GM23248 (cell line): Measurements from ENCODE around the gene NPAS3. TPM values are rescaled to one million over a fixed set of nuclear protein-coding genes. Genes with fewer than 3 reads are reported as not detected.

Experiments
- DNase-seq: peaks from one replicate; pipeline ENCODE4 v3.0.0-alpha.2; 2015
- H2AFZ ChIP-seq: fragments of 200-600 bp; sonication (generic); 2 replicates; pipeline ENCODE4 v1.6.1; 2016; ENCODE audit warnings: antibody characterized with exemption
- H3F3A ChIP-seq: fragments of 200-600 bp; sonication (generic); 2 replicates; pipeline ENCODE4 v1.6.1; 2016; ENCODE audit warnings: mild to moderate bottlenecking, antibody characterized with exemption, mixed run types; ENCODE audit not compliant: insufficient read depth
- H3K27ac ChIP-seq: fragments of 200-600 bp; sonication (generic); 2 replicates; pipeline ENCODE4 v1.5.1; 2016; ENCODE audit warnings: mild to moderate bottlenecking
- H3K27me3 ChIP-seq: fragments of 200-600 bp; sonication (generic); replicated peaks from 2 replicates; pipeline ENCODE4 v1.6.1; 2016; ENCODE audit warnings: mild to moderate bottlenecking; ENCODE audit not compliant: insufficient read depth
- H3K36me3 ChIP-seq: fragments of 200-600 bp; sonication (generic); 2 replicates; pipeline ENCODE4 v1.6.1; 2016; ENCODE audit warnings: low read depth, mild to moderate bottlenecking
- H3K4me1 ChIP-seq: fragments of 200-600 bp; sonication (generic); 2 replicates; pipeline ENCODE4 v1.6.1; 2016; ENCODE audit warnings: mild to moderate bottlenecking; ENCODE audit not compliant: insufficient read depth
- H3K4me2 ChIP-seq: fragments of 200-600 bp; sonication (generic); one replicate; pipeline ENCODE4 v1.6.1; 2016; ENCODE audit warnings: mild to moderate bottlenecking; ENCODE audit not compliant: unreplicated experiment
- H3K4me3 ChIP-seq: fragments of 200-600 bp; sonication (generic); 2 replicates; pipeline ENCODE4 v1.5.1; 2016; ENCODE audit warnings: mild to moderate bottlenecking
- H3K79me2 ChIP-seq: fragments of 200-600 bp; sonication (generic); 2 replicates; pipeline ENCODE4 v1.6.1; 2016; ENCODE audit warnings: mild to moderate bottlenecking; ENCODE audit not compliant: insufficient read depth
- H3K9ac ChIP-seq: fragments of 200-600 bp; sonication (generic); 2 replicates; pipeline ENCODE4 v1.6.1; 2016; ENCODE audit warnings: mild to moderate bottlenecking
- H3K9me2 ChIP-seq: fragments of 200-600 bp; sonication (generic); 2 replicates; pipeline ENCODE4 v1.6.1; 2016; ENCODE audit warnings: mixed run types, mild to moderate bottlenecking, moderate library complexity; ENCODE audit not compliant: insufficient read depth
- H3K9me3 ChIP-seq: fragments of 200-600 bp; sonication (generic); one replicate; pipeline ENCODE4 v1.6.1; 2017; ENCODE audit warnings: low read depth
- H4K20me1 ChIP-seq: fragments of 200-600 bp; sonication (generic); 2 replicates; pipeline ENCODE4 v1.6.0; 2016; ENCODE audit not compliant: insufficient read depth
- EZH2 ChIP-seq: fragments of 200-600 bp; sonication (generic); IDR thresholded peaks from 2 replicates; pipeline ENCODE4 v1.6.1; 2018; ENCODE audit warnings: antibody characterized with exemption, mild to moderate bottlenecking; ENCODE audit not compliant: insufficient read depth, poor library complexity, severe bottlenecking
- EZH2phosphoT487 ChIP-seq: fragments of 200-600 bp; sonication (generic); IDR thresholded peaks from 2 replicates; pipeline ENCODE4 v1.6.1; 2018; ENCODE audit warnings: antibody characterized with exemption, moderate library complexity, mild to moderate bottlenecking, low read depth; ENCODE audit not compliant: insufficient read depth
- WGBS, 2 experiments: methylation state at CpG; one replicate each; pipeline ENCODE4 v1.1.6; 2015 to 2017; ENCODE audit warnings: low lambda C conversion rate in 2 of 2, low coverage in 1 of 2; ENCODE audit errors: missing lambda C conversion rate in 2 of 2; 5-methylcytosine and 5-hydroxymethylcytosine counted together
- in situ Hi-C: fragments of 300-500 bp; cut with MboI; formaldehyde crosslinking; loops from 2 replicates; pipeline ENCODE4 v1.15.0; 2020
- polyA plus RNA-seq: library from polyadenylated mRNA; unstranded; fragments of >200 nt; fragmentation: Nextera tagmentation; extraction: Ambion mirVana; gene quantifications from 2 replicates; pipeline ENCODE4 v1.2.1, GENCODE V29; 2016
- total RNA-seq: library from RNA; depleted of rRNA; stranded (reverse); fragments of >200 nt; shearing (Covaris generic); gene quantifications from 2 replicates; pipeline ENCODE4 v1.2.3, GENCODE V29; 2014

NPAS3 gene
- total and polyA plus RNA-seq, 2 experiments from 2014 or later: 0.65 TPM; not detected in 1

GRCh38 chr14:33250963-33251362 is 312.3 kb downstream of the NPAS3 start:
- H3K4me1 ChIP-seq: no peaks in the 10 kb centered on the region
- whole genome bisulfite sequencing, 2 experiments: 30 to 38% methylated on average over 2 of the region's 2 CpGs
- no peak overlapping the region for H3K9ac ChIP-seq

GRCh38 chr14:33254342-33254741 is 315.7 kb downstream of the NPAS3 start:
- TF ChIP-seq EZH2phosphoT487: no peak
- TF ChIP-seq EZH2: no peak
- no peaks in the 10 kb centered on the region for H3F3A ChIP-seq
- 46 to 48% methylated on average over 3 of the region's 3 CpGs for WGBS, 2 experiments
- no peak overlapping the region for H3K27ac ChIP-seq
- no peak overlapping the region for H3K4me3 ChIP-seq
- DNase-seq: no peak
- no peak overlapping the region for H2AFZ ChIP-seq
- H3K27me3 ChIP-seq: no peaks in the 10 kb centered on the region
- H3K4me1 ChIP-seq: no peaks in the 10 kb centered on the region
- no peaks in the 10 kb centered on the region for H3K9me3 ChIP-seq
- H4K20me1 ChIP-seq: no peaks in the 10 kb centered on the region
- H3K36me3 ChIP-seq: no peaks in the 10 kb centered on the region
- no peak overlapping the region for H3K4me2 ChIP-seq
- no peaks in the 10 kb centered on the region for H3K79me2 ChIP-seq
- in situ Hi-C loops: no loop called here
- no peaks in the 10 kb centered on the region for H3K9me2 ChIP-seq
- no peak overlapping the region for H3K9ac ChIP-seq

More at GRCh38 chr14:33250963-33251362, 312.3 kb downstream of the NPAS3 start:
- Histone ChIP-seq H3K9me3 (no peaks in the 10 kb centered on the region), H3K9me2 (no peaks in the 10 kb centered on the region), H3K36me3 (no peaks in the 10 kb centered on the region), H4K20me1 (no peaks in the 10 kb centered on the region), H3K79me2 (no peaks in the 10 kb centered on the region), H3F3A (no peaks in the 10 kb centered on the region), H3K4me2 (no peak overlapping the region), H2AFZ (no peak overlapping the region), H3K4me3 (no peak overlapping the region), H3K27me3 (no peaks in the 10 kb centered on the region), H3K27ac (no peak overlapping the region)
- DNase-seq: no peak
- no peak for TF ChIP-seq EZH2phosphoT487
- no peak for TF ChIP-seq EZH2
- in situ Hi-C loops: no loop called here

- Histone ChIP-seq H3K9ac (no peak overlapping the region), H3K27me3 (no peaks in the 10 kb centered on the region), H3K9me2 (no peaks in the 10 kb centered on the region), H3K79me2 (no peaks in the 10 kb centered on the region), H3K4me2 (no peak overlapping the region), H3K4me1 (no peaks in the 10 kb centered on the region), H2AFZ (no peak overlapping the region), H3K36me3 (no peaks in the 10 kb centered on the region), H3F3A (no peaks in the 10 kb centered on the region), H3K27ac (no peak overlapping the region), H4K20me1 (no peaks in the 10 kb centered on the region), H3K9me3 (no peaks in the 10 kb centered on the region), H3K4me3 (no peak overlapping the region)
- in situ Hi-C loops: no loop called here
- no peak for DNase-seq
- TF ChIP-seq EZH2: no peak
- no peak for TF ChIP-seq EZH2phosphoT487
- 0 to 14% methylated on average over 1 of the region's 1 CpG for WGBS, 2 experiments
These were observed 316.2 kb downstream of the NPAS3 start for GRCh38 chr14:33254861-33255395.

- no peaks in the 10 kb centered on the region for H3K79me2 ChIP-seq
- in situ Hi-C loops: no loop called here
- H3K27ac ChIP-seq: no peak overlapping the region
- no peaks in the 10 kb centered on the region for H3F3A ChIP-seq
- H3K27me3 ChIP-seq: no peaks in the 10 kb centered on the region
- no peaks in the 10 kb centered on the region for H3K4me1 ChIP-seq
- no peak overlapping the region for H3K9ac ChIP-seq
- no peak overlapping the region for H3K4me2 ChIP-seq
- no peak for DNase-seq
- H3K9me3 ChIP-seq: no peaks in the 10 kb centered on the region
- no peaks in the 10 kb centered on the region for H3K9me2 ChIP-seq
- TF ChIP-seq EZH2 (no peak), EZH2phosphoT487 (no peak)
- H3K4me3 ChIP-seq: no peak overlapping the region
- 42 to 43% methylated on average over 2 of the region's 2 CpGs for WGBS, 2 experiments
- no peaks in the 10 kb centered on the region for H4K20me1 ChIP-seq
- H3K36me3 ChIP-seq: no peaks in the 10 kb centered on the region
- H2AFZ ChIP-seq: no peak overlapping the region
These were observed 319.1 kb downstream of the NPAS3 start for GRCh38 chr14:33257796-33258195.

- no peak overlapping the region for H2AFZ ChIP-seq
- no peak overlapping the region for H3K27ac ChIP-seq
- TF ChIP-seq EZH2phosphoT487: no peak
- no peak for TF ChIP-seq EZH2
- H3K27me3 ChIP-seq: no peaks in the 10 kb centered on the region
- no peaks in the 10 kb centered on the region for H3K4me1 ChIP-seq
- H4K20me1 ChIP-seq: no peaks in the 10 kb centered on the region
- H3K79me2 ChIP-seq: no peaks in the 10 kb centered on the region
- no peaks in the 10 kb centered on the region for H3F3A ChIP-seq
- 66 to 71% methylated on average over 6 of the region's 6 CpGs for WGBS, 2 experiments
- DNase-seq: no peak
- in situ Hi-C loops: no loop called here
- no peaks in the 10 kb centered on the region for H3K36me3 ChIP-seq
- H3K9me3 ChIP-seq: no peaks in the 10 kb centered on the region
- no peaks in the 10 kb centered on the region for H3K9me2 ChIP-seq
- no peak overlapping the region for H3K4me3 ChIP-seq
- no peak overlapping the region for H3K9ac ChIP-seq
- H3K4me2 ChIP-seq: no peak overlapping the region
These were observed 321.1 kb downstream of the NPAS3 start for GRCh38 chr14:33259764-33260163.
